ENCODE measurements around the gene FANK1.

FANK1 gene

DNA sequence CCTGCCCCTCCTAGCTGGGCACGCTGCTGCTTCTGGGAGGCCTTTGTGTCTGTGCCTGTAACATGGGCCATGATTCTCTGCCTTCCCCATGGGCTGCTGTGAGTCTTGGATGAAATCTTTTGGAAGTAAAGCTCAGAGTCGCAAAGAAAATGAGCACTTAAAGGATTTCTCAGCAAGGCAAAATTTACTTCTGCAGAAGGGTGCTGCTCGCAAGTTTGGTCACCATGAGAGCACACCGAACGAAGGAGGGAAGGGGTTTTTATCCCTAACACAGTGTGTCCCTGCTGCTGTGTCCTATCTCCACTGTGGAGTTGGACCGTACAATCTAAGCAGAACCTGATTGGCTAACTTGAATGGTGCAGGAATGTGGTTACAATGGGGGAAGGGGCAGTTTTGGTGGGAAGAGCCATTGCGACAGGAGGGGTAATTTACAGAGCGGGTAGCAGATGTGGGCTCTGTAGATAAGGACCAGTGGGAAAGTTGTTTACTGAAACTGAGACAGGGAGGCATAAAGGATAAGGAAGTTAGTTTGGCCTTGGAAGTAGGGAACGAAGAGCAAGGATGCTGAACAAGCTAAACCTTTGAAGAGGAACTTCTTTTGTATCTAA lies 57.5 kb downstream of the FANK1 start:
- TF ChIP-seq, protein P1, sequence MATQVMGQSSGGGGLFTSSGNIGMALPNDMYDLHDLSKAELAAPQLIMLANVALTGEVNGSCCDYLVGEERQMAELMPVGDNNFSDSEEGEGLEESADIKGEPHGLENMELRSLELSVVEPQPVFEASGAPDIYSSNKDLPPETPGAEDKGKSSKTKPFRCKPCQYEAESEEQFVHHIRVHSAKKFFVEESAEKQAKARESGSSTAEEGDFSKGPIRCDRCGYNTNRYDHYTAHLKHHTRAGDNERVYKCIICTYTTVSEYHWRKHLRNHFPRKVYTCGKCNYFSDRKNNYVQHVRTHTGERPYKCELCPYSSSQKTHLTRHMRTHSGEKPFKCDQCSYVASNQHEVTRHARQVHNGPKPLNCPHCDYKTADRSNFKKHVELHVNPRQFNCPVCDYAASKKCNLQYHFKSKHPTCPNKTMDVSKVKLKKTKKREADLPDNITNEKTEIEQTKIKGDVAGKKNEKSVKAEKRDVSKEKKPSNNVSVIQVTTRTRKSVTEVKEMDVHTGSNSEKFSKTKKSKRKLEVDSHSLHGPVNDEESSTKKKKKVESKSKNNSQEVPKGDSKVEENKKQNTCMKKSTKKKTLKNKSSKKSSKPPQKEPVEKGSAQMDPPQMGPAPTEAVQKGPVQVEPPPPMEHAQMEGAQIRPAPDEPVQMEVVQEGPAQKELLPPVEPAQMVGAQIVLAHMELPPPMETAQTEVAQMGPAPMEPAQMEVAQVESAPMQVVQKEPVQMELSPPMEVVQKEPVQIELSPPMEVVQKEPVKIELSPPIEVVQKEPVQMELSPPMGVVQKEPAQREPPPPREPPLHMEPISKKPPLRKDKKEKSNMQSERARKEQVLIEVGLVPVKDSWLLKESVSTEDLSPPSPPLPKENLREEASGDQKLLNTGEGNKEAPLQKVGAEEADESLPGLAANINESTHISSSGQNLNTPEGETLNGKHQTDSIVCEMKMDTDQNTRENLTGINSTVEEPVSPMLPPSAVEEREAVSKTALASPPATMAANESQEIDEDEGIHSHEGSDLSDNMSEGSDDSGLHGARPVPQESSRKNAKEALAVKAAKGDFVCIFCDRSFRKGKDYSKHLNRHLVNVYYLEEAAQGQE (IDR thresholded peaks at IDR 0.05; ENCODE audit: low read depth): no peak
- no peak for TF ChIP-seq YY1 (IDR thresholded peaks at IDR 0.05; ENCODE audit: low read depth)
- no peak for TF ChIP-seq TEAD4 (IDR thresholded peaks at IDR 0.05)
- TF ChIP-seq ZBTB7A (IDR thresholded peaks at IDR 0.05; ENCODE audit: low read depth): no peak
- no peak for TF ChIP-seq EP300 (IDR thresholded peaks at IDR 0.05; ENCODE audit: borderline replicate concordance)
- TF ChIP-seq TAF1 (IDR thresholded peaks at IDR 0.05; ENCODE audit: low read depth): no peak

DNA sequence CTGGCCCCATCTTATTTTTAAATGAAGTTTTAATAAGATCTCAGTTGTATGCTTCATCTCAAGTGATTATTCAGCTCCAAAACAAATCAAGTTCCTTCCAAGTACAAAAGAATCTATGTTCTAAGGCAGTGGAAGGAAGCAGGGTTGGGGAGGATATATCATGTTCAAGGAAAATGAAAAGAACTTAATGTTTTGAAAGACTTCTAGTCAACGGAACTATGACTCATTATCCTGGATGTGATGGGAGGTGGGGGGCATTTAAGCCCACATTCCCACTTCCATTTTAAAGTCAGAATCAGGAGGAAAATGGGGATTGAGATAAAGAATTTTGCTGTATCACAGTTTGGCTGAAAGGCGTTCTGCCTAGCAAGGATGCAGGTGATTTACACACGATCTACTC lies 59.4 kb downstream of the FANK1 start:
- TF ChIP-seq ZBTB7A (IDR thresholded peaks at IDR 0.05; ENCODE audit: low read depth): no peak
- no peak for TF ChIP-seq TAF1 (IDR thresholded peaks at IDR 0.05; ENCODE audit: low read depth)
- TF ChIP-seq NFIC (IDR thresholded peaks at IDR 0.05): no peak
- no peak for TF ChIP-seq YY1 (IDR thresholded peaks at IDR 0.05; ENCODE audit: low read depth)
- TF ChIP-seq CEBPB (IDR thresholded peaks at IDR 0.05): no peak
- TF ChIP-seq, protein P2, sequence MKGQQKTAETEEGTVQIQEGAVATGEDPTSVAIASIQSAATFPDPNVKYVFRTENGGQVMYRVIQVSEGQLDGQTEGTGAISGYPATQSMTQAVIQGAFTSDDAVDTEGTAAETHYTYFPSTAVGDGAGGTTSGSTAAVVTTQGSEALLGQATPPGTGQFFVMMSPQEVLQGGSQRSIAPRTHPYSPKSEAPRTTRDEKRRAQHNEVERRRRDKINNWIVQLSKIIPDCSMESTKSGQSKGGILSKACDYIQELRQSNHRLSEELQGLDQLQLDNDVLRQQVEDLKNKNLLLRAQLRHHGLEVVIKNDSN (IDR thresholded peaks at IDR 0.05): no peak
- TF ChIP-seq CREB1 (IDR thresholded peaks at IDR 0.05; ENCODE audit: low read depth): no peak
- no peak for TF ChIP-seq RAD21 (IDR thresholded peaks at IDR 0.05; ENCODE audit: low read depth)
- no peak for TF ChIP-seq TCF12 (IDR thresholded peaks at IDR 0.05; ENCODE audit: low read depth)
- no peak for TF ChIP-seq FOXM1 (IDR thresholded peaks at IDR 0.05; ENCODE audit: borderline replicate concordance, low read depth)
- TF ChIP-seq TEAD4 (IDR thresholded peaks at IDR 0.05): no peak

DNA sequence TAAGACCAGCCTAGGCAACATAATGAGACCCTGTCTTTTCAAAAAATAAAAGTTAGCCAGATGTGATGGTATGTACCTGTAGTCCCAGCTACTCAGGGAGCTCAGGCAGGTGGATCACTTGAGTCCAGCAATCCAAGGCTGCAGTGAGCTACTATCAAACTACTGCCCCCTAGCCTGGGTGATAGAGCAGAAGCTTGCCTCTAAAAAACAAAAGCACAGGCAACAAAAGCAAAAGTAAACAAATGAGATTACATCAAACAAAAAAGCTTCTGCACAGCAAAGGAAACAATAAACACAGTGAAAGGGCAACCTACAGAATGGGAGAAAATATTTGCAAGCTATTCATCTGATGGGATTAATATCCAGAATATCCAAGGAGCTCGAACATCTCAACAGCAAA lies 65.4 kb downstream of the FANK1 start:
- TF ChIP-seq NFIC (IDR thresholded peaks at IDR 0.05) (no peak), RAD21 (IDR thresholded peaks at IDR 0.05; ENCODE audit: low read depth) (no peak)

DNA sequence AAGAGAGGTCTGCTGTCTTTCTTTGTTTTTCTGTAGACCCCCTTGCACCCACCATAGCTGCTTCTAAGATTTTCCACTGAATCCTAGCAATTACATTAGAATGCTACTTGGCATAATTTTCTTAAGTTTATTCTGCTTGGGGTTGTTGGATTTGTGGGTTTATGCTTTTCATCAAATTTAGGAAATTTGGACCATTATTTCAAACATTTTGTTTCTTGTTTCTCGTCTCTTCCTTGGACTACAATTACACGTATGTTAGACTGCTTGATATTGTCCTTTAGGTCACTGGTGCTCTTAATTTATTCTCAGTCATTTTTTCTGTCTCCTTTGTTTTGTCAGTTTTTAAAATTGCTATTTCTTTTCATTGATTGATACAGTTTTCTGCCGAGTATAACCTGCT lies 65.8 kb downstream of the FANK1 start:
- TF ChIP-seq EGR1 (IDR thresholded peaks at IDR 0.05) (no peak), ZBTB7A (IDR thresholded peaks at IDR 0.05; ENCODE audit: low read depth) (no peak), TEAD4 (IDR thresholded peaks at IDR 0.05) (no peak), TAF1 (IDR thresholded peaks at IDR 0.05; ENCODE audit: low read depth) (no peak), EP300 (IDR thresholded peaks at IDR 0.05; ENCODE audit: borderline replicate concordance) (no peak), TCF12 (IDR thresholded peaks at IDR 0.05; ENCODE audit: low read depth) (no peak), FOXM1 (IDR thresholded peaks at IDR 0.05; ENCODE audit: borderline replicate concordance, low read depth) (no peak), RAD21 (IDR thresholded peaks at IDR 0.05; ENCODE audit: low read depth) (no peak), YY1 (IDR thresholded peaks at IDR 0.05; ENCODE audit: low read depth) (no peak), CREB1 (IDR thresholded peaks at IDR 0.05; ENCODE audit: low read depth) (no peak), NFIC (IDR thresholded peaks at IDR 0.05) (no peak), CEBPB (IDR thresholded peaks at IDR 0.05) (no peak)
- TF ChIP-seq, protein P3, sequence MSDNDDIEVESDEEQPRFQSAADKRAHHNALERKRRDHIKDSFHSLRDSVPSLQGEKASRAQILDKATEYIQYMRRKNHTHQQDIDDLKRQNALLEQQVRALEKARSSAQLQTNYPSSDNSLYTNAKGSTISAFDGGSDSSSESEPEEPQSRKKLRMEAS (IDR thresholded peaks at IDR 0.05): no peak
- TF ChIP-seq, protein P1 (IDR thresholded peaks at IDR 0.05; ENCODE audit: low read depth): no peak
- TF ChIP-seq, protein P2 (IDR thresholded peaks at IDR 0.05): no peak

DNA sequence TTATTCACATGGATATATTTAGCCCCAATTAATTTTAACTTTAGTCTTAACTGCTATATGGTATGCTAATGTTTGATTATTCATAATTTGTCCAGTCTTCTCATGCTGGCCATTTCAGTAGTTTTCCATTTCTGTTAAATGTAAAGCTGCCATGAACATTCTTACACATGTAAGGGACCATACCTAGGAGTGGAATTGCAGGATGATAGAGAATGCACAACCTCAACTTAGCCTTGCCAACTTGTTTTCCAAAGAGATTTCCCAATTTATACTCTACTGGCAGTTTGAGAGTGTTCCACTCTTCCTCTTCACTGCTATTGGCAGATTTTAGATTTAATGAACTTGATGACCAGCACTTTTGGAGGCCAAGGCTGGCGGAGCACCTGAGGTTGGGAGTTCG lies 68.2 kb downstream of the FANK1 start:
- TF ChIP-seq EP300 (IDR thresholded peaks at IDR 0.05; ENCODE audit: borderline replicate concordance) (no peak), EGR1 (IDR thresholded peaks at IDR 0.05) (no peak), NFIC (IDR thresholded peaks at IDR 0.05) (no peak), FOXM1 (IDR thresholded peaks at IDR 0.05; ENCODE audit: borderline replicate concordance, low read depth) (no peak), TCF12 (IDR thresholded peaks at IDR 0.05; ENCODE audit: low read depth) (no peak), CREB1 (IDR thresholded peaks at IDR 0.05; ENCODE audit: low read depth) (no peak), RAD21 (IDR thresholded peaks at IDR 0.05; ENCODE audit: low read depth) (no peak), ZBTB7A (IDR thresholded peaks at IDR 0.05; ENCODE audit: low read depth) (no peak), YY1 (IDR thresholded peaks at IDR 0.05; ENCODE audit: low read depth) (no peak), CEBPB (IDR thresholded peaks at IDR 0.05) (no peak), TAF1 (IDR thresholded peaks at IDR 0.05; ENCODE audit: low read depth) (no peak), TEAD4 (IDR thresholded peaks at IDR 0.05) (no peak)
- TF ChIP-seq, protein P1 (IDR thresholded peaks at IDR 0.05; ENCODE audit: low read depth): no peak
- TF ChIP-seq, protein P2 (IDR thresholded peaks at IDR 0.05): no peak
- TF ChIP-seq, protein P3 (IDR thresholded peaks at IDR 0.05): no peak

All from Ishikawa (cell line).